A673 (cell line): ENCODE measurements around the gene KCTD5. TPM values are rescaled to one million over a fixed set of nuclear protein-coding genes. Genes with fewer than 3 reads are reported as not detected.
"Not testable (repeated sequence)": the region's sequence is repeated elsewhere in the genome, so short reads cannot be mapped to it uniquely, and the experiment has no call there.

ENCODE experiments used
- BruUV-seq: library from RNA; stranded (reverse); fragments of 400-500 nt; replicated peaks from 2 replicates; lab custom pipeline; 2021; lab: Mats Ljungman, UMichigan
- CTCF ChIA-PET: fragments of 300-600 bp; sonication (Branson Sonifier 250); formaldehyde crosslinking; loops from one replicate; lab custom pipeline; 2022; ENCODE audit warnings: antibody characterized with exemption; lab: Charles Lee
- POLR2A ChIA-PET: fragments of 300-600 bp; sonication (Branson Sonifier 250); formaldehyde crosslinking; loops from one replicate; lab custom pipeline; 2022; ENCODE audit warnings: antibody characterized with exemption; ENCODE audit not compliant: low non-redundant PET; lab: Charles Lee
- DNase-seq: peaks from one replicate; pipeline ENCODE4 v3.0.0-alpha.2; 2015; ENCODE audit warnings: low spot score
- H3K27ac ChIP-seq: fragments of 200-600 bp; sonication (generic); 2 replicates; pipeline ENCODE4 v1.5.1; 2016; ENCODE audit warnings: mixed run types, low read depth, mild to moderate bottlenecking, mixed read lengths, antibody characterized with exemption, low read length; ENCODE audit not compliant: poor library complexity, severe bottlenecking
- H3K27me3 ChIP-seq: fragments of 200-600 bp; sonication (generic); replicated peaks from 2 replicates; pipeline ENCODE4 v1.6.1; 2017; ENCODE audit warnings: mixed run types, low read depth, mild to moderate bottlenecking, mixed read lengths, antibody characterized with exemption, low read length; ENCODE audit not compliant: insufficient read depth, poor library complexity
- H3K36me3 ChIP-seq: fragments of 200-600 bp; sonication (generic); 2 replicates; pipeline ENCODE4 v1.6.1; 2016; ENCODE audit warnings: mixed run types, mild to moderate bottlenecking, mixed read lengths, antibody characterized with exemption, low read length; ENCODE audit not compliant: insufficient read depth, poor library complexity, severe bottlenecking
- H3K4me1 ChIP-seq: fragments of 200-600 bp; sonication (generic); 2 replicates; pipeline ENCODE4 v1.6.1; 2017; ENCODE audit warnings: mixed run types, mild to moderate bottlenecking, mixed read lengths, antibody characterized with exemption, low read length; ENCODE audit not compliant: insufficient read depth, poor library complexity, severe bottlenecking
- H3K4me3 ChIP-seq: fragments of 200-600 bp; sonication (generic); 2 replicates; pipeline ENCODE4 v1.5.1; 2016; ENCODE audit warnings: low read depth, mixed run types, mild to moderate bottlenecking, mixed read lengths, low read length; ENCODE audit not compliant: poor library complexity, severe bottlenecking
- H3K9me3 ChIP-seq: fragments of 200-600 bp; sonication (generic); 2 replicates; pipeline ENCODE4 v1.6.1; 2016; ENCODE audit warnings: mixed run types, low read depth, mild to moderate bottlenecking, mixed read lengths, antibody characterized with exemption, low read length; ENCODE audit not compliant: poor library complexity, severe bottlenecking
- EZH2 ChIP-seq: fragments of 200-600 bp; sonication (generic); IDR thresholded peaks from 2 replicates; pipeline ENCODE4 v1.6.1; 2017; ENCODE audit warnings: borderline replicate concordance, low read depth, mild to moderate bottlenecking, mixed read lengths, antibody characterized with exemption, low read length; ENCODE audit not compliant: poor library complexity, severe bottlenecking
- intact Hi-C: fragments of 100-400 bp; cut with micrococcal nuclease; formaldehyde crosslinking; loops from one replicate; pipeline ENCODE4 v1.10.0; 2022; ENCODE audit not compliant: unreplicated experiment
- total RNA-seq: library from RNA; stranded (reverse); gene quantifications from 2 replicates; pipeline ENCODE4 v1.2.3, GENCODE V29; 2021
- TF ChIP-seq, protein P1 (sequence below): fragments of 300-800, 200-600 bp; sonication (generic); conservative IDR thresholded peaks from 2 replicates; pipeline ENCODE4 v1.5.1; 2017; ENCODE audit warnings: low read depth, mild to moderate bottlenecking, antibody characterized with exemption, low read length, moderate library complexity, mixed read lengths

Gene KCTD5
- total RNA-seq, 1 experiment from 2014 or later: 35.6 TPM

DNA sequence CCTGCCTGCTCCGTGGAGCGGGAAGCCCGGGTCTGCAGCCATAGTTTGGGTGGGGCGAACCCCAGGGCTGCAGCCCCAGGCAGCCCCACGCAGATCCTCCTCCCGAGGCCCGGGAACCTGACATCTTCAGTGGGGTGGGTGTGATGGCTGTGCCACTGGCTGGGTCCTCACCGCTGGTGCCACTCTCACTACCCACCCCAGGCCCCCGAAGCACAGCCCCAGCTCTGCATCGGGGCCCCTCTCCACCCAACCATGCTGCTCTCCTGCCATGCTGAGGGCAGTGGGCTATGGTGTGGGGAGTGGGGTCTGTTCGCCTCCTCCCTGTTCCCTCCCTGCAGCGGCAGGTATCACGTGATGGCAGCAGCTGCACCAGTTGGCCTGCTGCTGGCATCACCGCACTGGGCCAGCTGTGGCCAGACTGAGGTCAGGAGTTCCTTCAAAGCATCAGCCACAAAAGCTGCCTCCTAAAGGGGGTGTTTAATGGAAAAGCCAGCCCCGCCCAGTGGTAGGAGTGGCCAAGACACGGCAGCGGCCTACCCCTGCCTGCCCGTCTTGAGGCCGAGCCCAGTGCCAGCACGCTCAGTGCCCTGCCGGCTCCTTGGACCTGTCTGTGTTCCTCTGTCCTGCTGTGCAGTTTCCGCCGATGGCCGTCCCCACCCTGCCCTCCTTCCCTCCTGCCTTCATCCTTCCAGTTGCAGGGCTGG is 10.8 kb downstream of the KCTD5 start:
- TF ChIP-seq, protein P1, sequence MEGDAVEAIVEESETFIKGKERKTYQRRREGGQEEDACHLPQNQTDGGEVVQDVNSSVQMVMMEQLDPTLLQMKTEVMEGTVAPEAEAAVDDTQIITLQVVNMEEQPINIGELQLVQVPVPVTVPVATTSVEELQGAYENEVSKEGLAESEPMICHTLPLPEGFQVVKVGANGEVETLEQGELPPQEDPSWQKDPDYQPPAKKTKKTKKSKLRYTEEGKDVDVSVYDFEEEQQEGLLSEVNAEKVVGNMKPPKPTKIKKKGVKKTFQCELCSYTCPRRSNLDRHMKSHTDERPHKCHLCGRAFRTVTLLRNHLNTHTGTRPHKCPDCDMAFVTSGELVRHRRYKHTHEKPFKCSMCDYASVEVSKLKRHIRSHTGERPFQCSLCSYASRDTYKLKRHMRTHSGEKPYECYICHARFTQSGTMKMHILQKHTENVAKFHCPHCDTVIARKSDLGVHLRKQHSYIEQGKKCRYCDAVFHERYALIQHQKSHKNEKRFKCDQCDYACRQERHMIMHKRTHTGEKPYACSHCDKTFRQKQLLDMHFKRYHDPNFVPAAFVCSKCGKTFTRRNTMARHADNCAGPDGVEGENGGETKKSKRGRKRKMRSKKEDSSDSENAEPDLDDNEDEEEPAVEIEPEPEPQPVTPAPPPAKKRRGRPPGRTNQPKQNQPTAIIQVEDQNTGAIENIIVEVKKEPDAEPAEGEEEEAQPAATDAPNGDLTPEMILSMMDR: no peak
- no peak for TF ChIP-seq EZH2
- Histone ChIP-seq H3K9me3 (no peaks in the 10 kb centered on the region), H3K27me3 (no peaks in the 10 kb centered on the region), H3K4me1 (no peaks in the 10 kb centered on the region), H3K36me3 (no peaks in the 10 kb centered on the region), H3K27ac (no peak overlapping the region), H3K4me3 (no peak overlapping the region)
- BruUV-seq: no TSS peak
- POLR2A ChIA-PET: no interaction called here
- intact Hi-C loops: no loop called here
- CTCF ChIA-PET: no interaction called here
- no peak for DNase-seq

DNA sequence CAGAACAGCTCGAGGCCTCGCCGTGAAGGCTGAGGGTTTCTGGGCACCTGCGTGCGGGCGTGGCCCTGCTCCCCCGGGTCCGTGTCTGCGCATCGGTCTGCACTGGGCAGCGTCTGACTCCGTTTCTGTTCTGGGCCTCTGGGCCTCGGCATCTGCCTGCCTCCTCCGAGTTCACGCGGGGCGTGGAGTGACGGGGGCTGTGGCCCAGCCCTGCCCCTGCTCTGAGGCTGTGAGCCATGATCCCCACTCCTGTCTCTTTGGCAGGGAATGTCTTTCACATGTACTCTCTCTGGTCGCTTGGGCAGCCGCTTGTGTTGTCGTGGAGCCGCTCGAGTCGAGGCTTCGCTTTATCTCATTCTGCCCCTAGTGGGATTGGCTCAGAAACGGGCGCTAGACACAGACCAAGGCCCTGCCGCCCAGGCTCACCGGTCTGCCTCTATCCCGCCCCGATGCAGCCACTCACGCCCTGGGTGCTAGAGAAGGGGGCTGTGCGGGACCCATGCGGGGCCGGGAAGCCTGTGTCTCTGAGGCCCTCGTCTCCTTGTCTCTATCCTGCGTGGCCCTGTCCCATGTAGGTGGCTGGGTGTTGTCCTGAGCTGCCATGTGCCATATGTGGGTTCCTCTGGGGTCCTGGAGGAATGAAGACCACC is 14.4 kb downstream of the KCTD5 start:
- CTCF ChIA-PET, BruUV-seq: not testable (repeated sequence)

DNA sequence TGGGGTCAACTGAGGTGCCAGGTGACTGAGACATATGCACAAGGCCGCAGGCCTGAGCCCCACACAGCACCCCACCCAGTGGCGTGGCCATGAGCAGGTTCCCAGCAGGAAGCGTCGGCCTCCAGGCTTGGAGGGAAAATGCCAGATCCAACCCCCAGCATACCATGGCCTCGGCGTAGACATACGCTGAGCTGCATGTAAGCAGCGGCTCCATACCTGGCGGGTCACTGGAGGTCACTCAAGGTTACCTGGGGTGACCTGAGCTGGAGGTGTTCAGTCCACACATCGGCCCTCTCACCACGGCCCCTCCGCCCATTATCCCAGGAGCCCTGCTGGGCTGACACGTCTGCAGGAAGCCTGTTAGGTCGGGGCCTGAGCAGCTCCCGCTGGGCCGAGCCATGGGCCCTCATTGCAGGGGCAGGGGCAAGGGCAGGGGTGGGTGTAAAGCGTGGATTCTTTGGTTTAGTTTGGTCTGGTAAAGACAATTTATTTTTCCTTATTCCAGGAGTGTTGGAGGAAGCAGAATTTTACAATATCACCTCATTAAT is 15.2 kb downstream of the KCTD5 start:
- TF ChIP-seq EZH2: no peak
- TF ChIP-seq, protein P1: no peak
- H3K27me3 ChIP-seq: no peaks in the 10 kb centered on the region
- ChIA-PET POLR2A (no interaction called here), CTCF (no interaction called here)
- H3K9me3 ChIP-seq: no peaks in the 10 kb centered on the region
- H3K4me3 ChIP-seq: no peak overlapping the region
- intact Hi-C loops: no loop called here
- no TSS peak for BruUV-seq
- DNase-seq: no peak
- H3K27ac ChIP-seq: no peak overlapping the region
- peaks cover 2% of the 10 kb centered on the region for H3K36me3 ChIP-seq
- no peaks in the 10 kb centered on the region for H3K4me1 ChIP-seq

More for the DNA sequence above, 14.4 kb downstream of the KCTD5 start:
- H3K9me3 ChIP-seq, H3K27me3 ChIP-seq, H3K36me3 ChIP-seq, POLR2A ChIA-PET, H3K27ac ChIP-seq, DNase-seq, intact Hi-C loops, H3K4me3 ChIP-seq, H3K4me1 ChIP-seq: not testable (repeated sequence)
